GM18511 (cell line): Measurements from ENCODE around the gene PCDHGA11.
"Not testable (repeated sequence)": the region's sequence is repeated elsewhere in the genome, so short reads cannot be mapped to it uniquely, and the experiment has no call there.

Experiments used
- ATAC-seq: cut with Tn5 transposase; IDR thresholded peaks from one replicate; pipeline ENCODE4 v1.9.1; 2021; ENCODE audit warnings: mild to moderate bottlenecking, moderate library complexity; ENCODE audit not compliant: unreplicated experiment

Gene PCDHGA11

DNA sequence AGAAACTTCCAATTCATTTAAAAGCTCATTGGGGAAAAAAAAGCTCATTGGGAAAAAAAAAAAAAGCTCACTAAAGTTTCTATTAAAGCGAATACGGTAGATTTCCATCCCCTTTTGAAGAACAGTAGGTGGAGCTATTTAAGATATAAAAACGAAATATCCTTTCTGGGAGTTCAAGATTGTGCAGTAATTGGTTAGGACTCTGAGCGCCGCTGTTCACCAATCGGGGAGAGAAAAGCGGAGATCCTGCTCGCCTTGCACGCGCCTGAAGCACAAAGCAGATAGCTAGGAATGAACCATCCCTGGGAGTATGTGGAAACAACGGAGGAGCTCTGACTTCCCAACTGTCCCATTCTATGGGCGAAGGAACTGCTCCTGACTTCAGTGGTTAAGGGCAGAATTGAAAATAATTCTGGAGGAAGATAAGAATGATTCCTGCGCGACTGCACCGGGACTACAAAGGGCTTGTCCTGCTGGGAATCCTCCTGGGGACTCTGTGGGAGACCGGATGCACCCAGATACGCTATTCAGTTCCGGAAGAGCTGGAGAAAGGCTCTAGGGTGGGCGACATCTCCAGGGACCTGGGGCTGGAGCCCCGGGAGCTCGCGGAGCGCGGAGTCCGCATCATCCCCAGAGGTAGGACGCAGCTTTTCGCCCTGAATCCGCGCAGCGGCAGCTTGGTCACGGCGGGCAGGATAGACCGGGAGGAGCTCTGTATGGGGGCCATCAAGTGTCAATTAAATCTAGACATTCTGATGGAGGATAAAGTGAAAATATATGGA lies 9.7 kb downstream of the PCDHGA11 start, which contains the start of gene PCDHGA12:
Gene PCDHGA12 (plus strand): TSS at position 176 of the 782 bp plus-strand sequence. CDS start 253 bp downstream, at position 429.
- peak; percentile 96 for ATAC-seq

DNA sequence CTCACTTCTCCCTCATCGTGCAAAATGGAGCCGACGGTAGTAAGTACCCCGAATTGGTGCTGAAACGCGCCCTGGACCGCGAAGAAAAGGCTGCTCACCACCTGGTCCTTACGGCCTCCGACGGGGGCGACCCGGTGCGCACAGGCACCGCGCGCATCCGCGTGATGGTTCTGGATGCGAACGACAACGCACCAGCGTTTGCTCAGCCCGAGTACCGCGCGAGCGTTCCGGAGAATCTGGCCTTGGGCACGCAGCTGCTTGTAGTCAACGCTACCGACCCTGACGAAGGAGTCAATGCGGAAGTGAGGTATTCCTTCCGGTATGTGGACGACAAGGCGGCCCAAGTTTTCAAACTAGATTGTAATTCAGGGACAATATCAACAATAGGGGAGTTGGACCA lies 10.4 kb downstream of the PCDHGA11 start:
- ATAC-seq, result no peak

DNA sequence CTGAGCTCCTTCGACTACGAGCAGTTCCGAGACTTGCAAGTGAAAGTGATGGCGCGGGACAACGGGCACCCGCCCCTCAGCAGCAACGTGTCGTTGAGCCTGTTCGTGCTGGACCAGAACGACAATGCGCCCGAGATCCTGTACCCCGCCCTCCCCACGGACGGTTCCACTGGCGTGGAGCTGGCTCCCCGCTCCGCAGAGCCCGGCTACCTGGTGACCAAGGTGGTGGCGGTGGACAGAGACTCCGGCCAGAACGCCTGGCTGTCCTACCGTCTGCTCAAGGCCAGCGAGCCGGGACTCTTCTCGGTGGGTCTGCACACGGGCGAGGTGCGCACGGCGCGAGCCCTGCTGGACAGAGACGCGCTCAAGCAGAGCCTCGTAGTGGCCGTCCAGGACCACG lies 11.5 kb downstream of the PCDHGA11 start:
- not testable (repeated sequence) for ATAC-seq

DNA sequence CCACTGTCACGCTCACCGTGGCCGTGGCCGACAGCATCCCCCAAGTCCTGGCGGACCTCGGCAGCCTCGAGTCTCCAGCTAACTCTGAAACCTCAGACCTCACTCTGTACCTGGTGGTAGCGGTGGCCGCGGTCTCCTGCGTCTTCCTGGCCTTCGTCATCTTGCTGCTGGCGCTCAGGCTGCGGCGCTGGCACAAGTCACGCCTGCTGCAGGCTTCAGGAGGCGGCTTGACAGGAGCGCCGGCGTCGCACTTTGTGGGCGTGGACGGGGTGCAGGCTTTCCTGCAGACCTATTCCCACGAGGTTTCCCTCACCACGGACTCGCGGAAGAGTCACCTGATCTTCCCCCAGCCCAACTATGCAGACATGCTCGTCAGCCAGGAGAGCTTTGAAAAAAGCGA lies 11.9 kb downstream of the PCDHGA11 start:
- ATAC-seq, result not testable (repeated sequence)

DNA sequence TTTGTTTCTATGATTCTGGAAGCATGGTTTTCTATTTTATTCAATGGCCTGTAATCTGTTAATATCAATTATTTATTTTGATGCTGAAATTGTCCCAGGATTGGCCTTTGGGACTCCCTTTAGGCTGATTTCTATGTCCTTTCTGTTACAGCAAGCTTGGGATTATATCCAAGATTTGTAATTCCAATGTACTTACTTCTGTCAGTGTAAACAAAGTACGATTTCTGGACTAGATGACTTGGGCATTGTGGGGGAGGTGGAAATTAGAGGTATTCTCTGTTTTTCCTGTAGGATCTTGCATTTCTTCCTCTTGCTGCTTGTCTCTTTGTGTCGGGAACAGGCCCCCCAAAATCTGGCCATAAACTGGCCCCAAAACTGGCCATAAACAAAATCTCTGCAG lies 13.2 kb downstream of the PCDHGA11 start:
- ATAC-seq, result no peak

DNA sequence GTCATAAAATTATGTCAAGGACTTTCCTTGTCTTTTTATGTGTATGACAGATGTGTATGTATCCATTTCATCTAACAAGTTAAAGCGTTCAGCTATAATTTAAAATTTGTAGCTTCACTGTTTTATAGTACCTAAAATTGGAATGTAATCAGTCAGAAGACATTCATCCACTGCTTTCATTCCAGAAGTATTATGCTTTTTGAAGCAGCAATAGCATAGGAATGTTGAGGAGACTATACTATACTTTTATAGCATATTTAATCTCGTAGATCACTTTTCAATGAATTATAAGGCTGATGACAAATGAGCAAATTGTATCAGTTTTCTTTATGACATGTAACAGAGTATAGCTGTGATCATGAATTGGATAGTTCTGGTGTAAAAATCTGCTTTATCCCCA lies 16.4 kb downstream of the PCDHGA11 start:
- ATAC-seq, result no peak

DNA sequence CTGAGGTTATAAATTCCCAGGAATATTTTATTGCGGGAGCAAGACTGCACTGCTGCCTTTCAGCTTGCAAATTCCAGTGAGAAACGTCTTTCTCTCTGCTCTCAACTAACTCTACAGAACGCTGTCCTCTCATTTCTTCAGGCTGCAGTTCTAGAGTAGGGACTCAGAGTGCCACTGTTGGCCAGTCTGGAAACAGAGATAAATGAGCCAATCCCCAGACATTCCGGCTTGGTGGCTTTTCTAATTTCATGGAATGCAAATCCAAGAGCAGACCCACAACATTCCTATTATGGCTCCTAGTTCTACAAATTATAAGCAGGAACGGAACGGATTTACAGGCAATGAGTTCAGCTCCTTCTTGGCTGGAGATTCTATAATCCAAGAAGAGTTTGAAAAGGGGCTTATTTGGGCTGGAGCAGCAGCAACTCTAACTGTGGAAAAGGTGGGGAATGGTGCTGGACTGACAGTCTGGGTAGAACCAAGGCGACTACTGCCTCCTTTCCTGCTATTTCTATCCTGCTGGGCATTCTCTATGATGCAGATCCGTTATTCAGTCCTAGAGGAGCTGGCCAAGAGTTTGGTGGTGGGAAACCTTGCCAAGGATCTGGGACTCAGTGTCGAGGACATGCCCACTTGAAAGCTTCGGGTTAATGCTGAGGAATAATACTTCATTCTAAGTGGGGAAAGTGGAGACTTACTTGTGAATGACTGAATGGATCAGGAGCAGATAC lies 18.7 kb downstream of the PCDHGA11 start:
- ATAC-seq, result no peak

DNA sequence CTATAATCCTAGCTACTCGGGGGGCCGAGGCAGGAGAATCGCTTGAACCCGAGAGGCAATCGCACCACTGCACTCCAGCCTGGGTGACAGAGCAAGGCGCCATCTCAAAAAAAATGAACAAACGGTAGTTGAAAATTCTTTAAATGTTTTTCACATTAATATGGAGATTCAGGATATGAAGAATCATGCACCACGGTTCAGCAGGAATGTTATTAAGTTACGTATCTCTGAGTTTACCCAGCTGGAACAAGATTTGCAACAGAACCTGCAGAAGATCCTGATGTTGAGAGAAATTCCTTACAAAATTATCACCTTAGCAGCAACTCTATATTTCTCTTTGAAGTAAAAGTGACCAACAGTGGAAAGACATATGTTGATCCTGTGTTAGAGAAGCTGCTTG lies 19.5 kb downstream of the PCDHGA11 start:
- no peak for ATAC-seq

DNA sequence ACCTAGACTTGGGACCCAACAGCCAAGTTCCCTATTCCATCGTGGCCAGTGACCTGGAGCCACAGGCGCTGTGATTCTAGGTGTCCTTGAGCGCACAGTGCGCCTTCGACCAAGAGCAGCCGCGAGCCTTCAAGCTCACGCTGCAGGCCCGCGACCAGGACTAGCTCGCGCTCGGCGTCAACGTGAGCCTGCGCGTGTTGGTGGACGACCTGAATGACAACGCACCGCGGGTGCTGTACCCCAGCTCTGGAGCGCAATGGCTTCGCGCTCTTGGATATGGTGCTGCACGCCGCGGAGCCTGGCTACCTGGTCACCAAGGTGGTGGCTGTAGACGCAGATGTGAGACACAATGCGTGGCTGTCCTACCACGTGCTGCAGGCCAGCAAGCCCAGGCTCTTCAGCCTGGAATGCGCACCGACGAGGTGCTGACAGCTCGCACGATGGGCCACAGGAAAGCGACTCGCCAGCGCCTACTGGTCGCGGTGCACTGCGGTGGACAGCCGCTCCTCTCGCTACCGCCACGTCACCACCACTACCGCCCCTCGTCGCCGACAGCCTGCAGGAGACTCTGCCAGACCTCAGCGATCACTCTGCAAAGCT lies 20.8 kb downstream of the PCDHGA11 start:
- no peak for ATAC-seq

DNA sequence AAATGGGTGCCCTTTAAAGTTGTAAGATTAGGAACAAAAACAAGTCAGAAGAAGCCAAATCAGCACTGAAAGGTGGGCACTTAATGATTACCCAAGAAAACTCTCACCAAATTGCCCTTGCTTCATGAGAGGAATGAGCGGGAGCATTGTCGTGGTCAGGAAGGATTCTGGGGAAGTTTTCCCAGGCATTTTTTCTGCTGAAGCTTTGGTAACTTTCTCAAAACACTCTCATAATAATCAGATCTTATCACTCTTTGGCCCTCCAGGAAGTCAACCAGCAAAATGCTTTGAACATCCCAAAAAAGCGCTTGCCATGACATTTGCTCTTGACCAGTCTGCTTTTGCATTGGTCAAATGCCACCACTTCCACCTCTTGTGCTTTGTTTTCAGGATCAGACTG lies 44.5 kb downstream of the PCDHGA11 start:
- no peak for ATAC-seq
